HEK293 (cell line): Measurements from ENCODE around the gene WRNIP1.

Experiments
- CTCF ChIA-PET: fragments of 350-600 bp; formaldehyde crosslinking; extraction: SDS; loops from one replicate; lab custom pipeline; 2021; ENCODE audit warnings: antibody characterized with exemption; lab: Yijun Ruan, JAX
- POLR2A ChIA-PET: fragments of 300-600 bp; formaldehyde crosslinking; extraction: SDS; loops from one replicate; lab custom pipeline; 2020; ENCODE audit warnings: antibody characterized with exemption, inconsistent platforms; lab: Yijun Ruan, JAX
- H3K27ac ChIP-seq: fragments of 200-500 bp; sonication (Bioruptor generic); 2 replicates; pipeline ENCODE4 v1.5.1; 2014; ENCODE audit warnings: low read depth, low read length, control low read depth, inconsistent platforms; ENCODE audit errors: extremely low read depth
- H3K36me3 ChIP-seq, 2 experiments: fragments of 200-500 bp in 1 of 2; sonication (Bioruptor generic) in 1 of 2; 1 replicate in 1 of 2; 2 replicates in 1 of 2; pipeline ENCODE4 v1.5.1; 2014 to 2017; ENCODE audit warnings: inconsistent platforms in 2 of 2, low read length in 2 of 2; ENCODE audit not compliant: control insufficient read depth in 2 of 2, insufficient read depth in 1 of 2
- H3K4me1 ChIP-seq: fragments of 200-500 bp; sonication (Bioruptor generic); 2 replicates; pipeline ENCODE4 v1.5.1; 2014; ENCODE audit warnings: mild to moderate bottlenecking, low read length, inconsistent platforms; ENCODE audit not compliant: control insufficient read depth, insufficient read depth
- H3K4me3 ChIP-seq: 2 replicates; pipeline ENCODE4 v1.5.1; 2011; ENCODE audit warnings: low read depth, mild to moderate bottlenecking, control low read depth, low read length, moderate library complexity
- H3K9me3 ChIP-seq: fragments of 200-500 bp; sonication (Bioruptor generic); 2 replicates; pipeline ENCODE4 v1.5.1; 2014; ENCODE audit warnings: low read depth, low read length, inconsistent platforms; ENCODE audit not compliant: control insufficient read depth, insufficient read depth
- KLF16 ChIP-seq: fragments of 450-650 bp; formaldehyde crosslinking; IDR thresholded peaks from 2 replicates; pipeline ENCODE4 v1.5.1; 2017; ENCODE audit warnings: missing biosample characterization, missing genetic modification characterization
- OSR2 ChIP-seq: fragments of 450-650 bp; formaldehyde crosslinking; IDR thresholded peaks from 2 replicates; pipeline ENCODE4 v1.5.1; 2016; ENCODE audit warnings: missing biosample characterization, missing genetic modification characterization
- OVOL3 ChIP-seq: fragments of 450-650 bp; formaldehyde crosslinking; IDR thresholded peaks from 2 replicates; pipeline ENCODE4 v1.5.1; 2016; ENCODE audit warnings: missing biosample characterization, missing genetic modification characterization
- RBAK ChIP-seq: fragments of 450-650 bp; formaldehyde crosslinking; IDR thresholded peaks from 2 replicates; pipeline ENCODE4 v1.5.1; 2016; ENCODE audit warnings: missing biosample characterization, missing genetic modification characterization
- TCF7L2 ChIP-seq: IDR thresholded peaks from 2 replicates; pipeline ENCODE4 v1.6.1; 2011; ENCODE audit warnings: low read depth, mild to moderate bottlenecking, inconsistent platforms, low read length, moderate library complexity, borderline replicate concordance
- ZBTB48 ChIP-seq: fragments of 450-650 bp; formaldehyde crosslinking; IDR thresholded peaks from 2 replicates; pipeline ENCODE4 v1.5.1; 2016; ENCODE audit warnings: missing biosample characterization, missing genetic modification characterization
- ZNF114 ChIP-seq: fragments of 450-650 bp; formaldehyde crosslinking; IDR thresholded peaks from 2 replicates; pipeline ENCODE4 v1.5.0; 2017; ENCODE audit warnings: missing biosample characterization, missing genetic modification characterization
- ZNF132 ChIP-seq: fragments of 450-650 bp; formaldehyde crosslinking; IDR thresholded peaks from 2 replicates; pipeline ENCODE4 v1.5.1; 2017; ENCODE audit warnings: missing biosample characterization, missing genetic modification characterization, borderline replicate concordance
- ZNF169 ChIP-seq: fragments of 450-650 bp; formaldehyde crosslinking; IDR thresholded peaks from 2 replicates; pipeline ENCODE4 v1.5.1; 2016; ENCODE audit warnings: missing biosample characterization, missing genetic modification characterization
- ZNF214 ChIP-seq: fragments of 450-650 bp; formaldehyde crosslinking; IDR thresholded peaks from 2 replicates; pipeline ENCODE4 v1.5.1; 2017; ENCODE audit warnings: missing biosample characterization, mild to moderate bottlenecking, missing genetic modification characterization, borderline replicate concordance
- ZNF24 ChIP-seq: fragments of 450-650 bp; formaldehyde crosslinking; IDR thresholded peaks from 2 replicates; pipeline ENCODE4 v1.5.1; 2016; ENCODE audit warnings: missing biosample characterization, missing genetic modification characterization
- ZNF302 ChIP-seq: fragments of 450-650 bp; formaldehyde crosslinking; IDR thresholded peaks from 2 replicates; pipeline ENCODE4 v1.5.1; 2016; ENCODE audit warnings: missing biosample characterization, missing genetic modification characterization, low read depth
- ZNF37A ChIP-seq: fragments of 450-650 bp; IDR thresholded peaks from 2 replicates; pipeline ENCODE4 v1.5.1; 2018; ENCODE audit warnings: missing biosample characterization, missing genetic modification characterization
- ZNF473 ChIP-seq: fragments of 450-650 bp; formaldehyde crosslinking; IDR thresholded peaks from 2 replicates; pipeline ENCODE4 v1.5.1; 2017; ENCODE audit warnings: missing biosample characterization, missing genetic modification characterization
- ZNF48 ChIP-seq: fragments of 450-650 bp; formaldehyde crosslinking; IDR thresholded peaks from 2 replicates; pipeline ENCODE4 v1.5.1; 2016; ENCODE audit warnings: missing biosample characterization, missing genetic modification characterization
- ZNF521 ChIP-seq: fragments of 450-650 bp; formaldehyde crosslinking; IDR thresholded peaks from 2 replicates; pipeline ENCODE4 v1.5.1; 2017; ENCODE audit warnings: missing biosample characterization, mild to moderate bottlenecking, missing genetic modification characterization
- ZNF621 ChIP-seq: fragments of 450-650 bp; formaldehyde crosslinking; IDR thresholded peaks from 2 replicates; pipeline ENCODE4 v1.5.1; 2017; ENCODE audit warnings: missing biosample characterization, missing genetic modification characterization
- ZNF623 ChIP-seq: fragments of 450-650 bp; formaldehyde crosslinking; IDR thresholded peaks from 2 replicates; pipeline ENCODE4 v1.5.1; 2016; ENCODE audit warnings: missing biosample characterization, missing genetic modification characterization
- ZNF76 ChIP-seq: fragments of 450-650 bp; formaldehyde crosslinking; IDR thresholded peaks from 2 replicates; pipeline ENCODE4; 2016; ENCODE audit warnings: low read depth, missing biosample characterization, missing genetic modification characterization, borderline replicate concordance
- ZNF768 ChIP-seq: fragments of 450-650 bp; formaldehyde crosslinking; IDR thresholded peaks from 2 replicates; pipeline ENCODE4 v1.5.1; 2018; ENCODE audit warnings: missing biosample characterization, mild to moderate bottlenecking, missing genetic modification characterization
- ZNF792 ChIP-seq: fragments of 450-650 bp; formaldehyde crosslinking; IDR thresholded peaks from 2 replicates; pipeline ENCODE4 v1.5.1; 2016; ENCODE audit warnings: missing biosample characterization, missing genetic modification characterization
- TF ChIP-seq, protein P1 (sequence below): fragments of 450-650 bp; formaldehyde crosslinking; IDR thresholded peaks from 2 replicates; pipeline ENCODE4 v1.5.1; 2016; ENCODE audit warnings: missing biosample characterization, missing genetic modification characterization
- TF ChIP-seq, protein P2 (sequence below): fragments of 450-650 bp; formaldehyde crosslinking; IDR thresholded peaks from 2 replicates; pipeline ENCODE4 v1.5.1; 2016; ENCODE audit warnings: missing biosample characterization, missing genetic modification characterization
- TF ChIP-seq, protein P3 (sequence below): IDR thresholded peaks from 2 replicates; pipeline ENCODE4 v1.6.1; 2011; ENCODE audit warnings: mild to moderate bottlenecking, low read depth, low read length, borderline replicate concordance
- TF ChIP-seq, protein P4 (sequence below): sonication (generic); formaldehyde crosslinking; IDR thresholded peaks from 2 replicates; pipeline ENCODE4 v1.8.1; 2022; ENCODE audit warnings: mild to moderate bottlenecking, moderate library complexity, missing genetic modification reagents
- TF ChIP-seq, protein P5 (sequence below): fragments of 450-650 bp; formaldehyde crosslinking; IDR thresholded peaks from 2 replicates; pipeline ENCODE4 v1.5.1; 2016; ENCODE audit warnings: missing biosample characterization, missing genetic modification characterization

Gene WRNIP1

DNA sequence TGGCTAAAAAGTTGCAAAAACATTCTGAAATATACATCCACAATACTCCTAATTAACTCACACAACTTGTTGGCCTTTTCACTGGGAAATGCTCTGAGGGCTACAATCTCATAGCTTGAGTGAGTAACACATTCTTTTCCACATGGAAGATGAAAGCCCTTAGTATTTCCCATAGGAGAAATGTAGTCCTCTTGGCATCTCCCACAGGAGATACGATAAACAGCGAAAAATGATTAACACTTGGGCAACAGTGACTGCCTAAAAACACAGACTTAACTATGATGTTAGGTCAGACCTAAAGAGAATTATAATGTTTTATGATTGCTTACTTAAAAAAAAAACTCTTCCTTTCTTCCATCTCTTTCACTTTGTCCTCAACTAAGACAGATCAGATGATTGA lies 23.4 kb upstream of the WRNIP1 start (continued):
- TF ChIP-seq, protein P1, sequence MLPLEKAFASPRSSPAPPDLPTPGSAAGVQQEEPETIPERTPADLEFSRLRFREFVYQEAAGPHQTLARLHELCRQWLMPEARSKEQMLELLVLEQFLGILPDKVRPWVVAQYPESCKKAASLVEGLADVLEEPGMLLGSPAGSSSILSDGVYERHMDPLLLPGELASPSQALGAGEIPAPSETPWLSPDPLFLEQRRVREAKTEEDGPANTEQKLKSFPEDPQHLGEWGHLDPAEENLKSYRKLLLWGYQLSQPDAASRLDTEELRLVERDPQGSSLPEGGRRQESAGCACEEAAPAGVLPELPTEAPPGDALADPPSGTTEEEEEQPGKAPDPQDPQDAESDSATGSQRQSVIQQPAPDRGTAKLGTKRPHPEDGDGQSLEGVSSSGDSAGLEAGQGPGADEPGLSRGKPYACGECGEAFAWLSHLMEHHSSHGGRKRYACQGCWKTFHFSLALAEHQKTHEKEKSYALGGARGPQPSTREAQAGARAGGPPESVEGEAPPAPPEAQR (tag by site-specific recombination), result no peak
- TF ChIP-seq ZNF768, result no peak
- TF ChIP-seq ZNF623 (tag by site-specific recombination), result no peak
- TF ChIP-seq, protein P2, sequence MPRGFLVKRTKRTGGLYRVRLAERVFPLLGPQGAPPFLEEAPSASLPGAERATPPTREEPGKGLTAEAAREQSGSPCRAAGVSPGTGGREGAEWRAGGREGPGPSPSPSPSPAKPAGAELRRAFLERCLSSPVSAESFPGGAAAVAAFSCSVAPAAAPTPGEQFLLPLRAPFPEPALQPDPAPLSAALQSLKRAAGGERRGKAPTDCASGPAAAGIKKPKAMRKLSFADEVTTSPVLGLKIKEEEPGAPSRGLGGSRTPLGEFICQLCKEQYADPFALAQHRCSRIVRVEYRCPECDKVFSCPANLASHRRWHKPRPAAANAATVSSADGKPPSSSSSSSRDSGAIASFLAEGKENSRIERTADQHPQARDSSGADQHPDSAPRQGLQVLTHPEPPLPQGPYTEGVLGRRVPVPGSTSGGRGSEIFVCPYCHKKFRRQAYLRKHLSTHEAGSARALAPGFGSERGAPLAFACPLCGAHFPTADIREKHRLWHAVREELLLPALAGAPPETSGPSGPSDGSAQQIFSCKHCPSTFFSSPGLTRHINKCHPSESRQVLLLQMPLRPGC, result no peak
- TF ChIP-seq ZNF473 (tag by site-specific recombination), result no peak
- no peak for TF ChIP-seq RBAK (tag by site-specific recombination)
- no peak for TF ChIP-seq ZNF48 (tag by site-specific recombination)
- no peak for TF ChIP-seq ZNF76
- no peak for TF ChIP-seq ZNF24 (tag by site-specific recombination)
- TF ChIP-seq TCF7L2, result no peak
- no peak for TF ChIP-seq ZNF302 (tag by site-specific recombination)

DNA sequence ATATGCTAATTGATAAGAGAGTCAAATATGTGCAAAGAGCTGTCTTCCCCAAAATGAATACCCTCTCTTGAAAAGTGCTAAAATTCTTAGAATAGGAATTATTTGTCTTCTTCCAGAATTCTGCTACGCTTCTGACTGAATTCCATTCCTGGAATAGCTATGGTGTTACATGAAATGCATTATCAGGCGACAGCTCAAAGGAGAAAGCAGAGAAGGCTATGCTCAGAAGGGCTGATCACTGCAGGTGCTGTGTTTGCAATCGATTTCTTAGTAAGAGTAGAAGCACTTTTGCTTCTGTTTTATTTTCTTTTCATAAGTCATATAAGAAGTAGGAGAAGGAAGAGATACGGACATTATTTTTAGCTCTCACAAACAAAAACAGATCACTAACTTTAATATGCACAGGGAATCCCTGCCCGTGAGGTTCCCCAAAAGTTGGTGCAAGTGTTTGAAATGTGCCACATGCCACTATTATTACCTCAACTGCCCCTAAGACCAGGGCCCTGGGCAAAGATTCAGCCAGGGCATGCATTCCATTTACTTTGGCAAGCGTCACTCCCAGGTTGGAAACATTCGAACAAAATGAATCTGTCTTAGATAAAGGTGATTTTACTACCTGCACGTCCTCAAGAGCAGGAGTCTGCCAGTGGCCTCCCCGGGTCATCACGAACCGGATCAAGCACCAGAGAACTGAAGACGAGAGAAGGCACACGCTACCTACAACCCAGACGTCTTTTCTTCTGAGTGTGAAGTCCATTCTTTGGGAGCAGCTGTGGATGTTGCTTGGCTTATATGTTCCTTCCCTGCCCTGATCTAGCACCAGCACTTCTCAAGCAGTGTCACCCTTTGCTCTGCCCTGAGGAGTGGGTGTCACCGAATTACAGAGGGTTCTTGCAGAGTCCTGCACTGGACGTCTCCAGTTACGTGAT lies 21.6 kb upstream of the WRNIP1 start:
- POLR2A ChIA-PET, result no interaction called here
- no peaks in the 10 kb centered on the region for H3K36me3 ChIP-seq
- H3K9me3 ChIP-seq, result no peaks in the 10 kb centered on the region
- no peak for TF ChIP-seq ZNF37A (tag by site-specific recombination)
- H3K4me3 ChIP-seq, result no peak overlapping the region
- no peak overlapping the region for H3K27ac ChIP-seq
- peaks cover 12% of the 10 kb centered on the region for H3K4me1 ChIP-seq
- CTCF ChIA-PET, result interaction anchor here (0.5 to 9.7 kb wide), 14 partner anchors 7 to 1604 kb away, joined by 3 to 212 read pairs (median 3); partner anchors contain the start of gene MYLK4

DNA sequence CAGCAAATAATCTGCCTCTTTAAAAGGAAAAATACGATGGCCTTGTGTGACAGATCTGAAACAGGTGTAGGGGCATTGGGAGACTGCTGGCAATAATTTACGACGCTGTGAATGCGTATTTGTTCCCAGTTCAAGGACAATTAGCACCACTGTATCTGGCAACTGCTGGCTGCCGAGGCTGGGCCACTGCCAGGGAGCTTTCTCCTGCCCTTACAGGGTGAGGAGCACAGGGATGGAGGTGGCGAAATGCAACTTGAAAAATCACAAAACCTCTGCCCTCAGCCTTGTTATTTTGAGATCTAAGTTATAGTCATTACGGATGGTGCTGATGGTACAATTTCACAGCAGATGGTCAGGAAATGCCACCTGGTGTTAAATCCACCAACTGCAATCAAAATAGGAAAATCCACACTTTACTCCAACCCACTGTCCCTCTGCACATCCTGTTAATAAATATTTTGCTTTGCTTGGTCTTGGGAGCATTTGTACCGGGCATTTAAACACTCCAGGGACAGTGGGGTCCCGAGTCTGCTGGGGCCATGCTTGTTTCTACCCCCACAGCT lies 20.9 kb upstream of the WRNIP1 start:
- ChIA-PET CTCF (interaction anchor here (0.5 to 1.4 kb wide), 6 partner anchors 12 to 1321 kb away, joined by 3 to 5 read pairs (median 3); no protein-coding TSS in a partner anchor), POLR2A (no interaction called here)
- TF ChIP-seq ZNF214 (tag by site-specific recombination) (no peak), KLF16 (no peak), ZNF169 (no peak), TCF7L2 (no peak), ZNF792 (tag by site-specific recombination) (no peak), OSR2 (peak; percentile 46; the same call in 1 of the 2 replicates), ZBTB48 (tag by site-specific recombination) (no peak), ZNF132 (tag by site-specific recombination) (no peak), ZNF621 (tag by site-specific recombination) (no peak), ZNF521 (tag by site-specific recombination) (no peak), OVOL3 (tag by site-specific recombination) (no peak), ZNF114 (tag by site-specific recombination) (no peak)
- TF ChIP-seq, protein P3, sequence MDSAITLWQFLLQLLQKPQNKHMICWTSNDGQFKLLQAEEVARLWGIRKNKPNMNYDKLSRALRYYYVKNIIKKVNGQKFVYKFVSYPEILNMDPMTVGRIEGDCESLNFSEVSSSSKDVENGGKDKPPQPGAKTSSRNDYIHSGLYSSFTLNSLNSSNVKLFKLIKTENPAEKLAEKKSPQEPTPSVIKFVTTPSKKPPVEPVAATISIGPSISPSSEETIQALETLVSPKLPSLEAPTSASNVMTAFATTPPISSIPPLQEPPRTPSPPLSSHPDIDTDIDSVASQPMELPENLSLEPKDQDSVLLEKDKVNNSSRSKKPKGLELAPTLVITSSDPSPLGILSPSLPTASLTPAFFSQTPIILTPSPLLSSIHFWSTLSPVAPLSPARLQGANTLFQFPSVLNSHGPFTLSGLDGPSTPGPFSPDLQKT, result no peak
- TF ChIP-seq, protein P4, sequence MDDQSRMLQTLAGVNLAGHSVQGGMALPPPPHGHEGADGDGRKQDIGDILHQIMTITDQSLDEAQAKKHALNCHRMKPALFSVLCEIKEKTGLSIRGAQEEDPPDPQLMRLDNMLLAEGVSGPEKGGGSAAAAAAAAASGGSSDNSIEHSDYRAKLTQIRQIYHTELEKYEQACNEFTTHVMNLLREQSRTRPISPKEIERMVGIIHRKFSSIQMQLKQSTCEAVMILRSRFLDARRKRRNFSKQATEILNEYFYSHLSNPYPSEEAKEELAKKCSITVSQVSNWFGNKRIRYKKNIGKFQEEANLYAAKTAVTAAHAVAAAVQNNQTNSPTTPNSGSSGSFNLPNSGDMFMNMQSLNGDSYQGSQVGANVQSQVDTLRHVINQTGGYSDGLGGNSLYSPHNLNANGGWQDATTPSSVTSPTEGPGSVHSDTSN, result no peak
- TF ChIP-seq, protein P5, sequence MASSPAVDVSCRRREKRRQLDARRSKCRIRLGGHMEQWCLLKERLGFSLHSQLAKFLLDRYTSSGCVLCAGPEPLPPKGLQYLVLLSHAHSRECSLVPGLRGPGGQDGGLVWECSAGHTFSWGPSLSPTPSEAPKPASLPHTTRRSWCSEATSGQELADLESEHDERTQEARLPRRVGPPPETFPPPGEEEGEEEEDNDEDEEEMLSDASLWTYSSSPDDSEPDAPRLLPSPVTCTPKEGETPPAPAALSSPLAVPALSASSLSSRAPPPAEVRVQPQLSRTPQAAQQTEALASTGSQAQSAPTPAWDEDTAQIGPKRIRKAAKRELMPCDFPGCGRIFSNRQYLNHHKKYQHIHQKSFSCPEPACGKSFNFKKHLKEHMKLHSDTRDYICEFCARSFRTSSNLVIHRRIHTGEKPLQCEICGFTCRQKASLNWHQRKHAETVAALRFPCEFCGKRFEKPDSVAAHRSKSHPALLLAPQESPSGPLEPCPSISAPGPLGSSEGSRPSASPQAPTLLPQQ (tag by site-specific recombination), result no peak

More for the DNA sequence above, 20.9 kb upstream of the WRNIP1 start:
- no peaks in the 10 kb centered on the region for H3K9me3 ChIP-seq
- H3K4me3 ChIP-seq, result no peak overlapping the region
- no peak overlapping the region for H3K27ac ChIP-seq
- H3K36me3 ChIP-seq, result no peaks in the 10 kb centered on the region
- H3K4me1 ChIP-seq, result peaks cover 12% of the 10 kb centered on the region
